Activated CD4-positive, alpha-beta T cell treated with anti-CD3 and anti-CD28 coated beads, Interleukin-10, Interleukin-2, amounts not matched to agents 100 ng/mL and 50 ng/mL, durations not matched to agents 16 hours and 8 hours (primary cell): ENCODE measurements around the gene FBN1.
A peak's percentile ranks its signal among the peaks of the same experiment; 100 is the strongest.

ENCODE experiments used
- DNase-seq: peaks from one replicate; pipeline ENCODE4 v3.0.0-alpha.2; 2020

FBN1 gene

GRCh38 chr15:48547286-48547685 lies 98.2 kb downstream of the FBN1 start:
- no peak for DNase-seq

- DNase-seq = no peak
Observed at GRCh38 chr15:48546296-48546695, 99.2 kb downstream of the FBN1 start.

GRCh38 chr15:48544778-48545177 lies 100.7 kb downstream of the FBN1 start:
- DNase-seq = no peak

- DNase-seq = no peak
Observed at GRCh38 chr15:48541341-48542278, 103.9 kb downstream of the FBN1 start.

- DNase-seq = no peak
Observed at GRCh38 chr15:48540756-48541155, 104.8 kb downstream of the FBN1 start.

- no peak for DNase-seq
Observed at GRCh38 chr15:48538941-48539340, 106.6 kb downstream of the FBN1 start.

- no peak for DNase-seq
Observed at GRCh38 chr15:48537271-48538113, 108.0 kb downstream of the FBN1 start.

GRCh38 chr15:48536681-48537091 lies 108.8 kb downstream of the FBN1 start:
- DNase-seq = no peak

- DNase-seq = no peak
Observed at GRCh38 chr15:48533982-48534381, 111.5 kb downstream of the FBN1 start.

- no peak for DNase-seq
Observed at GRCh38 chr15:48532946-48533345, 112.6 kb downstream of the FBN1 start.

GRCh38 chr15:48530528-48530927 lies 115.0 kb downstream of the FBN1 start:
- DNase-seq = no peak

- DNase-seq = no peak
Observed at GRCh38 chr15:48528921-48529320, 116.6 kb downstream of the FBN1 start.

GRCh38 chr15:48527517-48527916 lies 118.0 kb downstream of the FBN1 start:
- DNase-seq = no peak

- no peak for DNase-seq
Observed at GRCh38 chr15:48522911-48523310, 122.6 kb downstream of the FBN1 start.

- no peak for DNase-seq
Observed at GRCh38 chr15:48522123-48522522, 123.4 kb downstream of the FBN1 start.

GRCh38 chr15:48520376-48521155 lies 124.9 kb downstream of the FBN1 start:
- DNase-seq = no peak

- DNase-seq = no peak
Observed at GRCh38 chr15:48516121-48516520, 129.4 kb downstream of the FBN1 start.

- no peak for DNase-seq
Observed at GRCh38 chr15:48515500-48515899, 130.0 kb downstream of the FBN1 start.

GRCh38 chr15:48514103-48514816 lies 131.2 kb downstream of the FBN1 start:
- DNase-seq = no peak

- DNase-seq = no peak
Observed at GRCh38 chr15:48510976-48511375, 134.5 kb downstream of the FBN1 start.

GRCh38 chr15:48507416-48508065 lies 138.0 kb downstream of the FBN1 start:
- DNase-seq = peak; percentile 38

GRCh38 chr15:48505067-48505466 lies 140.4 kb downstream of the FBN1 start:
- no peak for DNase-seq
